ENCODE measurements around the gene BCL6B.

DNA sequence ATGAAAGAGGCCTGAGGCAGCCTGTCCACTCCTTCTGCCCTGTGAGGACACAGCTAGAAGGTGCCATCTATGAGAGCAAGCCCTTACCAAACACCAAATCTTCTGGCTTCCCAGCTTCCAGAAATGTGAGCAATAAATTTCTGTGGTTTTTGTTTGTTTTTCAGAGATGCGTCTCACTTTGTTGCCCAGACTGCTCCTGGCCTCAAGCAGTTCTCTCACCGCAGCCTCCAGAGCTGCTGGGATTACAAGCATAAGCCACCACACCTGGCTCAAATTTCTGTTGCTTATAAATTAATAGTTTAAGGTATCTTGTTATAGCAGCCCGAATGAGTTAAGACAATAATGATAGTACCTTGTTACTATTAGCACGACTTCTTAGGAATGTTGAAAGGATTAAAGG lies 33.5 kb downstream of the BCL6B start:
- TF ChIP-seq POLR2A (IDR thresholded peaks at IDR 0.05; ENCODE audit: extremely low read depth, insufficient read length), result no peak
- TF ChIP-seq, protein P1, sequence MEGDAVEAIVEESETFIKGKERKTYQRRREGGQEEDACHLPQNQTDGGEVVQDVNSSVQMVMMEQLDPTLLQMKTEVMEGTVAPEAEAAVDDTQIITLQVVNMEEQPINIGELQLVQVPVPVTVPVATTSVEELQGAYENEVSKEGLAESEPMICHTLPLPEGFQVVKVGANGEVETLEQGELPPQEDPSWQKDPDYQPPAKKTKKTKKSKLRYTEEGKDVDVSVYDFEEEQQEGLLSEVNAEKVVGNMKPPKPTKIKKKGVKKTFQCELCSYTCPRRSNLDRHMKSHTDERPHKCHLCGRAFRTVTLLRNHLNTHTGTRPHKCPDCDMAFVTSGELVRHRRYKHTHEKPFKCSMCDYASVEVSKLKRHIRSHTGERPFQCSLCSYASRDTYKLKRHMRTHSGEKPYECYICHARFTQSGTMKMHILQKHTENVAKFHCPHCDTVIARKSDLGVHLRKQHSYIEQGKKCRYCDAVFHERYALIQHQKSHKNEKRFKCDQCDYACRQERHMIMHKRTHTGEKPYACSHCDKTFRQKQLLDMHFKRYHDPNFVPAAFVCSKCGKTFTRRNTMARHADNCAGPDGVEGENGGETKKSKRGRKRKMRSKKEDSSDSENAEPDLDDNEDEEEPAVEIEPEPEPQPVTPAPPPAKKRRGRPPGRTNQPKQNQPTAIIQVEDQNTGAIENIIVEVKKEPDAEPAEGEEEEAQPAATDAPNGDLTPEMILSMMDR (IDR thresholded peaks at IDR 0.05; ENCODE audit: low read depth, low read length), result no peak

Data from NB4 (cell line).